Stimulated activated CD4-positive, alpha-beta T cell treated with anti-CD3 and anti-CD28 coated beads, Interleukin-4, amount 100 ng/mL, for 4 hours (primary cell): Measurements from ENCODE around the gene LRR1.
"Not testable (repeated sequence)": the region's sequence is repeated elsewhere in the genome, so short reads cannot be mapped to it uniquely, and the experiment has no call there.

Experiments used
- DNase-seq, 2 experiments: peaks; one replicate each; pipeline ENCODE4 v3.0.0-alpha.2; 2020

Gene LRR1

GRCh38 chr14:49586673-49587460, 11.9 kb upstream of the LRR1 start:
- peak in 1 of 2 experiments; percentile 47 for DNase-seq

GRCh38 chr14:49589387-49589786, 9.4 kb upstream of the LRR1 start:
- no peak for DNase-seq

GRCh38 chr14:49593016-49593415, 5.7 kb upstream of the LRR1 start:
- DNase-seq: no peak

- no peak for DNase-seq
Measured at GRCh38 chr14:49594347-49595091, 4.2 kb upstream of the LRR1 start.

- no peak for DNase-seq
Measured at GRCh38 chr14:49598189-49598484, 603 bp upstream of the LRR1 start.

GRCh38 chr14:49607583-49607982, 8.8 kb downstream of the LRR1 start:
- DNase-seq: no peak

- DNase-seq: no peak
Measured at GRCh38 chr14:49612251-49612650, 13.5 kb downstream of the LRR1 start.

GRCh38 chr14:49612671-49613070, 13.9 kb downstream of the LRR1 start:
- no peak for DNase-seq

GRCh38 chr14:49614196-49614595, 15.5 kb downstream of the LRR1 start:
- DNase-seq: no peak

GRCh38 chr14:49615776-49616175, 17.0 kb downstream of the LRR1 start:
- DNase-seq: no peak

- DNase-seq: no peak
Measured at GRCh38 chr14:49617852-49618519, 19.2 kb downstream of the LRR1 start.

GRCh38 chr14:49619273-49619672, 20.5 kb downstream of the LRR1 start:
- not testable (repeated sequence) for DNase-seq

GRCh38 chr14:49619730-49620129, 21.0 kb downstream of the LRR1 start:
- no peak for DNase-seq

- peak; percentile 90 to 93 for DNase-seq
Measured at GRCh38 chr14:49620182-49621113, 21.7 kb downstream of the LRR1 start, which contains the start of the genes MGAT2 and RPL36AL. MGAT2 (plus strand) TSS chr14:49620799; CDS start chr14:49621269, 470 bp downstream. RPL36AL (minus strand) TSS chr14:49620626; CDS start chr14:49619104, 1,522 bp downstream.

- peak; percentile 43 to 57 for DNase-seq
Measured at GRCh38 chr14:49621114-49621881, 22.6 kb downstream of the LRR1 start.

- DNase-seq: no peak
Measured at GRCh38 chr14:49622022-49622607, 23.4 kb downstream of the LRR1 start.

GRCh38 chr14:49623387-49623786, 24.6 kb downstream of the LRR1 start:
- DNase-seq: no peak

GRCh38 chr14:49623941-49624839, 25.4 kb downstream of the LRR1 start:
- DNase-seq: no peak

- DNase-seq: peak; percentile 95
Measured at GRCh38 chr14:49633640-49634546, 35.2 kb downstream of the LRR1 start.
